ENCODE measurements around the gene ADRM1.
A peak's percentile ranks its signal among the peaks of the same experiment; 100 is the strongest.

ADRM1 gene

GRCh38 chr20:62269871-62270270 lies 32.9 kb upstream of the ADRM1 start:
- no peaks in the 10 kb centered on the region for H3K9me3 Mint-ChIP-seq
- no peaks in the 10 kb centered on the region for H3K4me1 Mint-ChIP-seq
- CTCF ChIA-PET = no interaction called here
- H3K36me3 Mint-ChIP-seq = peaks cover 13% of the 10 kb centered on the region
- H3K4me3 Mint-ChIP-seq = no peak overlapping the region
- H3K27ac Mint-ChIP-seq = no peak overlapping the region
- DNase-seq = no peak
- no peaks in the 10 kb centered on the region for H3K27me3 Mint-ChIP-seq

GRCh38 chr20:62272200-62272599 lies 30.6 kb upstream of the ADRM1 start:
- CTCF ChIA-PET = no interaction called here
- Mint-ChIP-seq H3K9me3 (no peaks in the 10 kb centered on the region), H3K27ac (no peak overlapping the region), H3K27me3 (no peaks in the 10 kb centered on the region), H3K36me3 (peaks cover 6% of the 10 kb centered on the region), H3K4me3 (no peak overlapping the region), H3K4me1 (no peaks in the 10 kb centered on the region)
- DNase-seq = no peak

GRCh38 chr20:62273416-62273815 lies 29.4 kb upstream of the ADRM1 start:
- DNase-seq = no peak
- CTCF ChIA-PET = no interaction called here
- Mint-ChIP-seq H3K27me3 (no peaks in the 10 kb centered on the region), H3K36me3 (peaks cover 6% of the 10 kb centered on the region), H3K9me3 (no peaks in the 10 kb centered on the region), H3K4me1 (no peaks in the 10 kb centered on the region), H3K27ac (no peak overlapping the region), H3K4me3 (no peak overlapping the region)

- no peaks in the 10 kb centered on the region for H3K4me1 Mint-ChIP-seq
- H3K36me3 Mint-ChIP-seq = peaks cover 11% of the 10 kb centered on the region
- no peak overlapping the region for H3K4me3 Mint-ChIP-seq
- CTCF ChIA-PET = no interaction called here
- H3K27ac Mint-ChIP-seq = peak overlapping the region; percentile 24
- no peak for DNase-seq
- H3K9me3 Mint-ChIP-seq = no peaks in the 10 kb centered on the region
- no peaks in the 10 kb centered on the region for H3K27me3 Mint-ChIP-seq
These were observed 28.4 kb upstream of the ADRM1 start for GRCh38 chr20:62274332-62274950.

DNA sequence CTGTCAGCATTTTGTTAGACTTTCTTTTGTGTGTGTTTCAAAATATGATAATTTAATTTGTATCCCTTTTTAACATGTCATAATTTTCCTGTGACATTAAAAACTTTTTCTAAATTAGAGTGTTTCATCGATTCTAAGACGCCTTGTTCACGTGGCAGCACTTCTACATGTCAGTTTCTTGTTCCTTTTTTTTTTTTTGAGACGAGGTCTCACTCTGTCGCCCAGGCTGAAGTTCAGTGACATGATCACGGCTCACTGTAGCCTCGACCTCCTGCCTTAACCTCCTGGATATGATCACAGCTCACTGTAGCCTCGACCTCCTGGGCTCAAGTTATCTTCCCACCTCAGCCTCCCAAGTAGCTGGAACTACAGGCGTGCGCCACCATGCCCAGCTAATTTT lies 27.6 kb upstream of the ADRM1 start:
- DNase-seq = no peak
- no peak overlapping the region for H3K27ac Mint-ChIP-seq
- no peaks in the 10 kb centered on the region for H3K27me3 Mint-ChIP-seq
- no peak overlapping the region for H3K4me3 Mint-ChIP-seq
- H3K4me1 Mint-ChIP-seq = no peaks in the 10 kb centered on the region
- peaks cover 13% of the 10 kb centered on the region for H3K36me3 Mint-ChIP-seq
- CTCF ChIA-PET = no interaction called here
- no peaks in the 10 kb centered on the region for H3K9me3 Mint-ChIP-seq

- no peaks in the 10 kb centered on the region for H3K4me1 Mint-ChIP-seq
- no peak overlapping the region for H3K4me3 Mint-ChIP-seq
- no peak for DNase-seq
- H3K9me3 Mint-ChIP-seq = no peaks in the 10 kb centered on the region
- CTCF ChIA-PET = no interaction called here
- H3K36me3 Mint-ChIP-seq = peaks cover 14% of the 10 kb centered on the region
- no peaks in the 10 kb centered on the region for H3K27me3 Mint-ChIP-seq
- no peak overlapping the region for H3K27ac Mint-ChIP-seq
These were observed 26.4 kb upstream of the ADRM1 start for GRCh38 chr20:62276439-62276838.

DNA sequence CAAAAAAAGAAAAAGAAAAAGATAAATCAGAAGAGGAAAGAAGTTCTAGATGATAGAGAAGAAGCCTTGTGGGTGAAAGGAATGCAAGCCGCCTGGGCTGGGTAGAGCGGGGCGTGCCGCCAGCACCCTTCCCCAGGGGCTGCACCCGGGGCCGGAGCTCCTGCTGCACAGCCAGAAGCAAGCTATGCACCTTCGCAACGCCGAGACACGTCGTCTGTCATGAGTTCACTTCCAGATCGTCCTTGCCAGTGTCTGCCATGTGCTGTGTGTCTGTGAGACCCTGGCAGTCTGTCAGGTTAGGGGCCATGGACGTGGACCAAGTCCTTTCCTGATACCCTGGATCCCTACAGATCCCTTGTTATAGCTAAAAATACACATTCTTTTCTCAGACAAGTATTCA lies 25.5 kb upstream of the ADRM1 start:
- no peak overlapping the region for H3K27ac Mint-ChIP-seq
- H3K9me3 Mint-ChIP-seq = no peaks in the 10 kb centered on the region
- CTCF ChIA-PET = no interaction called here
- peaks cover 19% of the 10 kb centered on the region for H3K36me3 Mint-ChIP-seq
- no peaks in the 10 kb centered on the region for H3K4me1 Mint-ChIP-seq
- H3K4me3 Mint-ChIP-seq = no peak overlapping the region
- no peaks in the 10 kb centered on the region for H3K27me3 Mint-ChIP-seq
- no peak for DNase-seq

- peaks cover 20% of the 10 kb centered on the region for H3K36me3 Mint-ChIP-seq
- CTCF ChIA-PET = no interaction called here
These were observed 22.5 kb upstream of the ADRM1 start for GRCh38 chr20:62280303-62280702.

DNA sequence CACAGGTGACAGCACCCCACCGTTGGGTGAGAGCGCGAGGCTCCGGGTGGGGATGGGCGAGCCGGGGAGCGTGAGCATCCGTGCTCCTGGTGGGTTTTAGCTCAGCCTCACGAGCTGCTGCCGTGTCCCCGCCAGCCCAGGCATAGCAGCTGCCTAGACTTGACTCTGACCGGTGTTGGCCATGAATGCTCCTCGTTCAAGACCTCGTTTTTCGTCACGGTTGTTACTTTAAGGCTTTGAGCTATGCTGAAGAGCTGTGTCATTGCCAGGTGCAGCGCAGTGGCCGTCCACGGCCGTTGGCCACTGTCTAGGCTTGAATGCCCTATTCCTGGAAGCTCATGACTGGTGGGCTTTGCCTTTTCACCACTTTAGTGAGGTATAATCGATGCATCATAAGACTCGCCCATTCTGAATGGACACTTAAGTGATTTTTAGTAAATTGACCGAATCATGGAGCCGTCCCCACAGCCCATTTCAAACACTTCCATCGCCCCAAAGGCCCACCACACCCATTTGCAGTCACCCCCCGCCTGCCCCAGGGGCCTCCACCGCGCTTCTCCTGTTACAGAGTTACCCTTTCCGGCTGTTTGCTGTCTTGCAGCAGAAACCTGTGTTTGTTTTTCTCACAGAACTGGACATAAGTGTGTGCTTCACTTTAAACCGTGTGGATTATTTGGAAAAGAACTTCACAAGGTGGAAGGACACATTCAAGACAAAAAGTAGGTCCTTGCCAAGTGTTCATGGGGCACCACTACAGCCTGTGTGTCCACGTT lies 21.4 kb upstream of the ADRM1 start:
- no peaks in the 10 kb centered on the region for H3K9me3 Mint-ChIP-seq
- H3K27me3 Mint-ChIP-seq = no peaks in the 10 kb centered on the region
- H3K4me3 Mint-ChIP-seq = no peak overlapping the region
- no peak for DNase-seq
- H3K27ac Mint-ChIP-seq = no peak overlapping the region
- H3K36me3 Mint-ChIP-seq = peaks cover 22% of the 10 kb centered on the region
- H3K4me1 Mint-ChIP-seq = no peaks in the 10 kb centered on the region
- CTCF ChIA-PET = no interaction called here

More at GRCh38 chr20:62280303-62280702, 22.5 kb upstream of the ADRM1 start:
- Mint-ChIP-seq H3K27ac (no peak overlapping the region), H3K4me1 (no peaks in the 10 kb centered on the region), H3K27me3 (no peaks in the 10 kb centered on the region), H3K4me3 (no peak overlapping the region), H3K9me3 (no peaks in the 10 kb centered on the region)
- no peak for DNase-seq

GRCh38 chr20:62282103-62282502 lies 20.7 kb upstream of the ADRM1 start:
- H3K36me3 Mint-ChIP-seq = peaks cover 25% of the 10 kb centered on the region
- H3K27me3 Mint-ChIP-seq = no peaks in the 10 kb centered on the region
- H3K4me3 Mint-ChIP-seq = no peak overlapping the region
- no peak overlapping the region for H3K27ac Mint-ChIP-seq
- DNase-seq = no peak
- CTCF ChIA-PET = no interaction called here
- H3K9me3 Mint-ChIP-seq = no peaks in the 10 kb centered on the region
- no peaks in the 10 kb centered on the region for H3K4me1 Mint-ChIP-seq

- Mint-ChIP-seq H3K4me3 (no peak overlapping the region), H3K4me1 (no peaks in the 10 kb centered on the region), H3K36me3 (peaks cover 25% of the 10 kb centered on the region), H3K27me3 (no peaks in the 10 kb centered on the region), H3K9me3 (no peaks in the 10 kb centered on the region), H3K27ac (no peak overlapping the region)
- CTCF ChIA-PET = no interaction called here
- no peak for DNase-seq
These were observed 19.8 kb upstream of the ADRM1 start for GRCh38 chr20:62282877-62283503.

DNA sequence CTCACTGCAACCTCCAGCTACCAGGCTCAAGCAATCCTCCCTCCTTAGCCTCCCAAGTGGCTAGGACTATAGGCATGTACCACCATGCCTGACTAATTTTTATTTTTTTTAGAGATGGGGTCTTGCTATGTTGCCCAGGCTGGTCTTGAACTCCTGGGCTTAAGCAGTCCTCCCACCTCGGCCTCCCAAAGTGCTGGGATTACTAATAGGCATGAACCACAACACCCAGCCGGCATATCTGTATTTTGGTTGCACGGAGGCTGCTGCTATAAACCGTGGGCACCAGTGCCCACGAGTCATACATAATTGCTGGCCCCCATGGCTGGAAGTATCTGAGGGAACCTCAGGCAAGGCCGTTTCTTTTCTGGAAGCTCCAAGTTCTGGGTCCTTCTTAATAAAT lies 18.3 kb upstream of the ADRM1 start:
- H3K4me3 Mint-ChIP-seq = no peak overlapping the region
- no peak for DNase-seq
- no peaks in the 10 kb centered on the region for H3K4me1 Mint-ChIP-seq
- no peaks in the 10 kb centered on the region for H3K9me3 Mint-ChIP-seq
- H3K27me3 Mint-ChIP-seq = no peaks in the 10 kb centered on the region
- H3K36me3 Mint-ChIP-seq = peaks cover 21% of the 10 kb centered on the region
- H3K27ac Mint-ChIP-seq = no peak overlapping the region
- CTCF ChIA-PET = no interaction called here

DNA sequence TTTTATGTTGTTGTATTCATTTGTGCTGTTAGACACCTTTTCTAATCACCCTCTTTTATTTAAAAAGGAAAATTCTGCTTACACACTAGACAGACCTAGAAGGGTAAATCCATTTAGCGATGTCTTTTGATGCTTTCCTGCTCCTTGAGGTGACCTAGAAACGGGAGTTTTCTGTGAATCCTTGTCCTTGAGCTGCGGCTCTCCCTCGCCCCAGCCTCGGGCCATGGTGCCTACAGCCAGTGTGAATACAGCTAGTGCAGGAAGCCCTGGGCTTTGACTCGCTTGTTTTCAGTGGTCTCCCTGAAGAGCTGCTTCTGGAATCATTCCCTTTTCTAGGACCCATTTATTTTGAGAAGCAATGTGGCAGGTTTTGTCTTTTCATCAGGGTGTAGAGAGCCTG lies 17.6 kb upstream of the ADRM1 start:
- Mint-ChIP-seq H3K27me3 (no peaks in the 10 kb centered on the region), H3K27ac (no peak overlapping the region), H3K9me3 (no peaks in the 10 kb centered on the region), H3K4me1 (no peaks in the 10 kb centered on the region), H3K36me3 (peaks cover 19% of the 10 kb centered on the region), H3K4me3 (no peak overlapping the region)
- no peak for DNase-seq
- CTCF ChIA-PET = no interaction called here

- peaks cover 19% of the 10 kb centered on the region for H3K36me3 Mint-ChIP-seq
- no peaks in the 10 kb centered on the region for H3K27me3 Mint-ChIP-seq
- no peaks in the 10 kb centered on the region for H3K4me1 Mint-ChIP-seq
- CTCF ChIA-PET = interaction anchor here (0.6 kb wide), 1 partner anchor 105 kb away, joined by 3 read pairs; no protein-coding TSS in a partner anchor
- no peak for DNase-seq
- H3K27ac Mint-ChIP-seq = no peak overlapping the region
- H3K4me3 Mint-ChIP-seq = no peak overlapping the region
- no peaks in the 10 kb centered on the region for H3K9me3 Mint-ChIP-seq
These were observed 17.1 kb upstream of the ADRM1 start for GRCh38 chr20:62285722-62286121.

- peaks cover 3% of the 10 kb centered on the region for H3K4me1 Mint-ChIP-seq
- DNase-seq = no peak
- H3K36me3 Mint-ChIP-seq = peaks cover 18% of the 10 kb centered on the region
- H3K27ac Mint-ChIP-seq = peak overlapping the region; percentile 55
- no peaks in the 10 kb centered on the region for H3K27me3 Mint-ChIP-seq
- CTCF ChIA-PET = no interaction called here
- no peaks in the 10 kb centered on the region for H3K9me3 Mint-ChIP-seq
- no peak overlapping the region for H3K4me3 Mint-ChIP-seq
These were observed 16.2 kb upstream of the ADRM1 start for GRCh38 chr20:62286493-62287064.

Data from activated naive CD4-positive, alpha-beta T cell treated with anti-CD3 and anti-CD28 coated beads, Interleukin-2, amount 10 ng/mL, durations not matched to agents 7 days and 5 days (primary cell).